H9 (cell line): Measurements from ENCODE around the gene THEM5. TPM values are rescaled to one million over a fixed set of nuclear protein-coding genes. Genes with fewer than 3 reads are reported as not detected.

ENCODE experiments used
- DNase-seq: peaks from one replicate; pipeline ENCODE4 v3.0.0-alpha.2; 2017
- H2AFZ ChIP-seq: one replicate; pipeline ENCODE4 v1.6.1; 2013; ENCODE audit warnings: mild to moderate bottlenecking, low read length, control low read depth, moderate library complexity
- H2AK5ac ChIP-seq: 2 replicates; pipeline ENCODE4 v1.6.1; 2013; ENCODE audit warnings: low read length, control low read depth, mixed read lengths; ENCODE audit not compliant: insufficient read length
- H2BK120ac ChIP-seq: one replicate; pipeline ENCODE4 v1.6.1; 2013; ENCODE audit warnings: low read depth, mild to moderate bottlenecking, low read length, control low read depth, inconsistent platforms; ENCODE audit not compliant: poor library complexity, severe bottlenecking
- H2BK12ac ChIP-seq: 2 replicates; pipeline ENCODE4 v1.6.1; 2013; ENCODE audit warnings: low read length, control low read depth, mixed read lengths, low read depth; ENCODE audit not compliant: insufficient read length
- H2BK15ac ChIP-seq: 2 replicates; pipeline ENCODE4 v1.6.1; 2013; ENCODE audit warnings: low read depth, low read length, control low read depth
- H2BK20ac ChIP-seq: one replicate; pipeline ENCODE4 v1.6.1; 2013; ENCODE audit warnings: low read depth, mild to moderate bottlenecking, low read length, control low read depth, inconsistent platforms; ENCODE audit not compliant: poor library complexity, severe bottlenecking
- H2BK5ac ChIP-seq: 2 replicates; pipeline ENCODE4 v1.6.1; 2013; ENCODE audit warnings: low read length, control low read depth, mixed read lengths; ENCODE audit not compliant: insufficient read length
- H3K14ac ChIP-seq: 2 replicates; pipeline ENCODE4 v1.6.1; 2013; ENCODE audit warnings: low read length, control low read depth; ENCODE audit not compliant: insufficient read depth
- H3K18ac ChIP-seq: 2 replicates; pipeline ENCODE4 v1.6.1; 2013; ENCODE audit warnings: low read depth, mild to moderate bottlenecking, mixed read lengths, low read length, control low read depth; ENCODE audit not compliant: insufficient read length
- H3K23ac ChIP-seq: 2 replicates; pipeline ENCODE4 v1.6.1; 2013; ENCODE audit warnings: low read length, control low read depth, mixed read lengths, low read depth; ENCODE audit not compliant: insufficient read length
- H3K23me2 ChIP-seq: 2 replicates; pipeline ENCODE4 v1.6.1; 2013; ENCODE audit warnings: low read depth, mild to moderate bottlenecking, mixed read lengths, low read length, control low read depth; ENCODE audit not compliant: insufficient read length, poor library complexity, severe bottlenecking
- H3K27ac ChIP-seq: 2 replicates; pipeline ENCODE4 v1.5.1; 2013; ENCODE audit warnings: low read length, control low read depth, mixed read lengths, low read depth; ENCODE audit not compliant: insufficient read length
- H3K27me3 ChIP-seq: 2 replicates; pipeline ENCODE4 v1.6.1; 2013; ENCODE audit warnings: low read length, control low read depth, inconsistent platforms; ENCODE audit not compliant: insufficient read depth
- H3K4ac ChIP-seq: 2 replicates; pipeline ENCODE4 v1.6.1; 2013; ENCODE audit warnings: low read depth, mild to moderate bottlenecking, control low read depth, inconsistent platforms, low read length, moderate library complexity
- H3K4me1 ChIP-seq: 2 replicates; pipeline ENCODE4 v1.6.1; 2013; ENCODE audit warnings: low read length, control low read depth, inconsistent platforms; ENCODE audit not compliant: insufficient read depth
- H3K4me2 ChIP-seq: 2 replicates; pipeline ENCODE4 v1.6.1; 2013; ENCODE audit warnings: low read length, control low read depth, mixed read lengths; ENCODE audit not compliant: insufficient read length, insufficient read depth
- H3K56ac ChIP-seq: 2 replicates; pipeline ENCODE4 v1.6.1; 2013; ENCODE audit warnings: low read depth, mild to moderate bottlenecking, mixed read lengths, low read length, control low read depth; ENCODE audit not compliant: insufficient read length
- H3K79me1 ChIP-seq: 2 replicates; pipeline ENCODE4 v1.6.1; 2013; ENCODE audit warnings: low read depth, mild to moderate bottlenecking, moderate library complexity, low read length, control low read depth, inconsistent platforms; ENCODE audit not compliant: insufficient read depth, poor library complexity, severe bottlenecking
- H3K79me2 ChIP-seq: 2 replicates; pipeline ENCODE4 v1.6.1; 2013; ENCODE audit warnings: low read length, control low read depth, inconsistent platforms; ENCODE audit not compliant: insufficient read depth
- H3K9ac ChIP-seq: 2 replicates; pipeline ENCODE4 v1.6.1; 2013; ENCODE audit warnings: low read length, control low read depth, mixed read lengths; ENCODE audit not compliant: insufficient read length; ENCODE audit errors: extremely low read depth
- H3K9me3 ChIP-seq: one replicate; pipeline ENCODE4 v1.6.1; 2013; ENCODE audit warnings: low read depth, low read length, inconsistent platforms; ENCODE audit not compliant: control insufficient read depth
- H3T11ph ChIP-seq: one replicate; pipeline ENCODE4 v1.6.1; 2013; ENCODE audit warnings: mild to moderate bottlenecking, low read length, control low read depth, inconsistent platforms
- H4K20me1 ChIP-seq: one replicate; pipeline ENCODE4 v1.6.1; 2013; ENCODE audit not compliant: control insufficient read depth, insufficient read length, insufficient read depth
- H4K5ac ChIP-seq: 2 replicates; pipeline ENCODE4 v1.6.1; 2013; ENCODE audit warnings: low read depth, mild to moderate bottlenecking, mixed read lengths, low read length, control low read depth; ENCODE audit not compliant: insufficient read length
- H4K8ac ChIP-seq: replicated peaks from 2 replicates; pipeline ENCODE4 v1.6.1; 2013; ENCODE audit warnings: low read length, control low read depth, mixed read lengths, low read depth; ENCODE audit not compliant: insufficient read length
- H4K91ac ChIP-seq: 2 replicates; pipeline ENCODE4 v1.6.1; 2013; ENCODE audit warnings: low read depth, mild to moderate bottlenecking, moderate library complexity, mixed read lengths, low read length, control low read depth; ENCODE audit not compliant: insufficient read length
- H3K27ac Mint-ChIP-seq, 3 experiments: 2 replicates in 2 of 3; 3 replicates in 1 of 3; pipeline ENCODE4 v1.8.0; 2020 to 2021; ENCODE audit warnings: mixed read lengths in 3 of 3, mild to moderate bottlenecking in 1 of 3, moderate library complexity in 1 of 3
- H3K27me3 Mint-ChIP-seq: 2 replicates; pipeline ENCODE4 v1.8.0; 2021; ENCODE audit warnings: low read depth, mild to moderate bottlenecking, moderate library complexity, mixed read lengths
- H3K36me3 Mint-ChIP-seq, 3 experiments: 2 replicates in 2 of 3; 3 replicates in 1 of 3; pipeline ENCODE4 v1.8.0; 2020 to 2021; ENCODE audit warnings: low read depth in 3 of 3, mixed read lengths in 3 of 3; ENCODE audit not compliant: insufficient read depth in 1 of 3
- H3K4me1 Mint-ChIP-seq, 2 experiments: 2 replicates each; pipeline ENCODE4 v1.8.0; 2020; ENCODE audit warnings: mixed read lengths in 2 of 2
- H3K4me3 Mint-ChIP-seq, 2 experiments: 2 replicates in 1 of 2; 3 replicates in 1 of 2; pipeline ENCODE4 v1.8.0; 2020 to 2021; ENCODE audit warnings: mild to moderate bottlenecking in 2 of 2, mixed read lengths in 2 of 2, moderate library complexity in 1 of 2
- H3K9me3 Mint-ChIP-seq, 2 experiments: 2 replicates in 1 of 2; 3 replicates in 1 of 2; pipeline ENCODE4 v1.8.0; 2020; ENCODE audit warnings: mild to moderate bottlenecking in 2 of 2, mixed read lengths in 2 of 2, moderate library complexity in 1 of 2
- CTCF ChIP-seq: fragments of 200-600 bp; sonication (generic); conservative IDR thresholded peaks from 3 replicates; pipeline ENCODE4 v1.8.0; 2021; ENCODE audit warnings: antibody characterized with exemption, mild to moderate bottlenecking
- WGBS: extraction: QIAGEN DNeasy Blood & Tissue Kit; methylation state at CpG from one replicate; pipeline ENCODE4 v1.1.7; 2013; ENCODE audit warnings: missing lambda C conversion rate, low lambda C conversion rate, mixed read lengths; ENCODE audit not compliant: insufficient read length; ENCODE audit errors: extremely low coverage; 5-methylcytosine and 5-hydroxymethylcytosine counted together
- total RNA-seq: library from RNA; stranded (reverse); gene quantifications from 2 replicates; pipeline ENCODE4 v1.2.1, GENCODE V29; 2021

The THEM5 gene
- total RNA-seq, 1 experiment from 2014 or later = not detected

- H4K91ac ChIP-seq = no peak overlapping the region
- H3K23ac ChIP-seq = no peak overlapping the region
- no peak overlapping the region for H4K5ac ChIP-seq
- H3K9ac ChIP-seq = no peak overlapping the region
- H3K4ac ChIP-seq = no peak overlapping the region
- H3K79me2 ChIP-seq = no peaks in the 10 kb centered on the region
- H2AFZ ChIP-seq = no peak overlapping the region
- Mint-ChIP-seq H3K36me3 (no peaks in the 10 kb centered on the region), H3K27ac (no peak overlapping the region), H3K4me1 (peaks cover 19 to 25% of the 10 kb centered on the region in 2 experiments), H3K9me3 (no peaks in the 10 kb centered on the region; a peak in 1 of 5 replicates), H3K27me3 (peaks cover 93% of the 10 kb centered on the region), H3K4me3 (no peak overlapping the region)
- H2BK15ac ChIP-seq = no peak overlapping the region
- no peak overlapping the region for H2BK20ac ChIP-seq
- no peak overlapping the region for H3K4me2 ChIP-seq
- H4K20me1 ChIP-seq = no peaks in the 10 kb centered on the region
- H3K27me3 ChIP-seq = peaks cover 37% of the 10 kb centered on the region
- no CpG with 5 or more reads among the region's 3 CpGs for WGBS
- no peak overlapping the region for H3K18ac ChIP-seq
- H4K8ac ChIP-seq = no peak overlapping the region
- TF ChIP-seq CTCF = no peak
- no peak for DNase-seq
- H3K14ac ChIP-seq = no peak overlapping the region
- no peaks in the 10 kb centered on the region for H3K23me2 ChIP-seq
- H2BK120ac ChIP-seq = no peak overlapping the region
- no peak overlapping the region for H2BK5ac ChIP-seq
- H2AK5ac ChIP-seq = no peak overlapping the region
- no peak overlapping the region for H2BK12ac ChIP-seq
- no peak overlapping the region for H3K56ac ChIP-seq
- no peaks in the 10 kb centered on the region; the same call in 1 of the 2 replicates for H3K4me1 ChIP-seq
- no peak overlapping the region for H3K27ac ChIP-seq
- no peaks in the 10 kb centered on the region for H3K9me3 ChIP-seq
- no peaks in the 10 kb centered on the region for H3K79me1 ChIP-seq
- no peak overlapping the region for H3T11ph ChIP-seq
These were observed 4.7 kb upstream of the THEM5 start for GRCh38 chr1:151858030-151858746.
